ENCODE measurements around the gene BAIAP3. TPM values are rescaled to one million over a fixed set of nuclear protein-coding genes. Genes with fewer than 3 reads are reported as not detected.

Gene BAIAP3
- total RNA-seq, 2 experiments from 2014 or later = 0.24 to 0.63 TPM

DNA sequence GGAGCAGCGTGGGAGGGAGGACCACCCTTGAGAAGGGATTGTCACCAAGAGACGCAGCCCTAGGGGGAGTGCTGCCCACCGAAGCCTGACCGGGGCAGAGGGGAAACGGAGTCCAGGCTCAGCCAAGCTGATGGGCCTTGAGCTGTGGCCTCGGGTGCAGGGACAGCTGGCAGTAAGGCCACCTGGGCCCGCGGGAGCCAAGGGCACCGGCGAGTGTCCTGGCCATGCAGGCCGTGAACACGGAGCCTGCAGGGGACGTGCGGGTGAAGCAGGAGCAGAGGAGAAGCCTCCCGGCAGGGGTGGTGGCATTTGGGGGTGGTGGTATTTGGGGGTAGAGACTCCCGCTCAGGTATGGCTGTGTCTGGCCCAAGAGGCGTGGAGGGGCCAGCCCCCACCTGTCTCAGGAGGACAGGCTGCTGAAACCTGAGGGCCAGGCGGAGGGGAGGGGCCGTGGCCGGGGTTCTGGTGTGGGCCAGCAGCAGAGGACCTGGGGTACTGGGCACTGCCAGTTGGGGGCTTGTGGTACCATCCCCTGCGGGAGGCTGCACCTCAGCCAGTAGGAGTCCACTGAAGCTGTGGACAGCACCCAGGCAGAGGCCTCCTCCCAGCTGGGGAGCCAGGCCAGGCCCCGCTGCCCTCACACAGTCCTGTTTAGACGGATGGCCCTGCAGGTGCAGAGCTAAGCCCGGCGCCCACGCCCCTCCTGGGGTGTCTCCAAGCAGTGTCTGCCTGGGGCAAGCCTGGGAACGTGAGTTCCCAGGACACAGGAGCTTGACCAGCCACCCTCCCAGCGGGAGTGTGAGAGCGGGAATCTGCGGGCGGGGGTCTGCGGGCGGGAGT lies 22.8 kb downstream of the BAIAP3 start:
- no peak for DNase-seq
- ChIA-PET CTCF (no interaction called here), POLR2A (no interaction called here)
- Mint-ChIP-seq H3K4me1 (ENCODE audit: low read depth) (peaks cover 29% of the 10 kb centered on the region), H3K27ac (no peak overlapping the region), H3K4me3 (no peak overlapping the region), H3K9me3 (ENCODE audit: insufficient read depth) (no peaks in the 10 kb centered on the region), H3K27me3 (ENCODE audit: low read depth) (no peaks in the 10 kb centered on the region), H3K36me3 (ENCODE audit: low read depth) (no peaks in the 10 kb centered on the region)
- no peak for ATAC-seq

DNA sequence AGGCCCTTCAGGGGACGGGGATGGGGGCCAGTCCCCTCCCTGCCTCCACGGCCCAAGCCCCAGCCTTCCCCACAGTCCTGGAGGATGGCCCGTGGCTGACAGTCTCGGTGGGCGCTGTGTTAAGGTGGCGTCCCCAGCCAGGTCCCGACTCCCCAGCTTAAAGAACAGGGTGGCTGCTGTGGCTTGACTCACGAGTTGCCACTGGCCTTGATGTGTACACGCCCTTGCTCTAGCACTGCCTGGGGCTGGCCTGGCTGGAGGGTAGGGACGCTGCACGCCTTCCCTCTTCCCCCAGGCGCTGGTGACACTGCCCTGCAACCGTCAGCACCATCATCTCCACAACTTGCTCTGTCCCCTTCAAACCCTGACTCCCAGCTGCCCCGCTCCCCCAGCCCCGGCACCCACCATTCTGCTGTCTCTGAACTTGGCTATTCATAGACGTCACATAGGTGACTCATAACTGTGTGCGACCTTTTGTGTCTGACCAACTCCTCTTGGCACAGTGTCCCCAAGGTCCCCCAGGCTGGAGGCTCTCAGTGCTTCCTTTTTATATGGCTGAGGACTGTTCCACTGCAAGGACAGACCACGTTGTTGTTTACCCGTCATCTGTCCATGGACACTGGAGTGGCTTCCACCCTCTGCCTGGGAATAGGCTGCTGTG lies 24.6 kb downstream of the BAIAP3 start:
- Mint-ChIP-seq H3K4me3 (no peak overlapping the region), H3K27ac (no peak overlapping the region), H3K36me3 (ENCODE audit: low read depth) (peaks cover 3% of the 10 kb centered on the region), H3K9me3 (ENCODE audit: insufficient read depth) (no peaks in the 10 kb centered on the region), H3K4me1 (ENCODE audit: low read depth) (peaks cover 20% of the 10 kb centered on the region), H3K27me3 (ENCODE audit: low read depth) (no peaks in the 10 kb centered on the region)
- CTCF ChIA-PET = no interaction called here
- POLR2A ChIA-PET = no interaction called here
- ATAC-seq (no peak), DNase-seq (no peak)

DNA sequence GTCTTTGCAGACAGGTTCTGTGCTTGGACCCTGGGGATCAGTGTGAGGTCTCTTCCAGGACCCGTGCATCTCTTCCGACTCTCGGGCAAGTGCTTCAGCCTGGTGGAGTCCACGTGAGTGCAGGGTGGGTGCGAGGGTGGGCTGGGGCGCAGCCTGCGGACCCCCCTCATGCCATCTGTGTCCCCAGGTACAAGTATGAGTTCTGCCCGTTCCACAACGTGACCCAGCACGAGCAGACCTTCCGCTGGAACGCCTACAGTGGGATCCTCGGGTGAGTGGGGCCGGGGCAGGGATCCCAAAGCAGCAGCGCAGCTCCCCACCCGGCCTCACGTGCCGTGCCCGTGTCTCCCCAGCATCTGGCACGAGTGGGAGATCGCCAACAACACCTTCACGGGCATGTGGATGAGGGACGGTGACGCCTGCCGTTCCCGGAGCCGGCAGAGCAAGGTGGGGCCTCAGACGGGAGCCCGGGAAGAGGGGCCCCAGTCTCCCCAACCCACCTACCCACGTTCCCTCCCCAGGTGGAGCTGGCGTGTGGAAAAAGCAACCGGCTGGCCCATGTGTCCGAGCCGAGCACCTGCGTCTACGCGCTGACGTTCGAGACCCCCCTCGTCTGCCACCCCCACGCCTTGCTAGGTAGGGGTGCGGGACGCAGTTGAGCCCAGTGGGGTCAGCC lies 28.4 kb downstream of the BAIAP3 start:
- ChIA-PET POLR2A (no interaction called here), CTCF (interaction anchor here (2.4 to 2.9 kb wide), 2 partner anchors 9 to 18 kb away, joined by 13 to 14 read pairs; no protein-coding TSS in a partner anchor)
- no peaks in the 10 kb centered on the region for H3K9me3 Mint-ChIP-seq (ENCODE audit: insufficient read depth)
- DNase-seq = no peak
- no peak overlapping the region for H3K27ac Mint-ChIP-seq
- H3K4me1 Mint-ChIP-seq (ENCODE audit: low read depth) = peaks cover 5% of the 10 kb centered on the region
- peaks cover 14% of the 10 kb centered on the region for H3K36me3 Mint-ChIP-seq (ENCODE audit: low read depth)
- H3K4me3 Mint-ChIP-seq = no peak overlapping the region
- no peaks in the 10 kb centered on the region for H3K27me3 Mint-ChIP-seq (ENCODE audit: low read depth)
- ATAC-seq = no peak

DNA sequence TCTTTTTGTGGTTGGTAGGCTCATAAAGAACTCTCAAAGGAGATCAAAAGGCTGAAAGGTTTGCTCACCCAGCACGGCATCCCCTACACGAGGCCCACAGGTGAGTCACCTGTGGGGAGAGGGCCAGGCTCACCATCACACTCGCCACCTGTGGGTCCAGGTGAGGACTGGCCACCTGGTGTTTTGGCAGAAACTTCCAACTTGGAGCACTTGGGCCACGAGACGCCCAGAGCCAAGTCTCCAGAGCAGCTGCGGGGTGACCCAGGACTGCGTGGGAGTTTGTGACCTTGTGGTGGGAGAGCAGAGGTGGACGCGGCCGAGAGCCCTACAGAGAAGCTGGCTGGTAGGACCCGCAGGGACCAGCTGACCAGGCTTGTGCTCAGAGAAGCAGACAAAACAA lies 29.4 kb downstream of the BAIAP3 start:
- no peak for DNase-seq
- no peak overlapping the region for H3K27ac Mint-ChIP-seq
- POLR2A ChIA-PET = interaction anchor here (1.0 kb wide), 1 partner anchor 54 kb away, joined by 4 read pairs; the partner anchor contains the start of gene UBE2I
- peaks cover 14% of the 10 kb centered on the region for H3K36me3 Mint-ChIP-seq (ENCODE audit: low read depth)
- no peak for ATAC-seq
- no peaks in the 10 kb centered on the region for H3K27me3 Mint-ChIP-seq (ENCODE audit: low read depth)
- CTCF ChIA-PET = interaction anchor here (0.9 to 2.9 kb wide), 15 partner anchors 10 to 361 kb away, joined by 3 to 14 read pairs (median 5); partner anchors contain the start of gene UQCC4
- H3K9me3 Mint-ChIP-seq (ENCODE audit: insufficient read depth) = no peaks in the 10 kb centered on the region
- no peak overlapping the region for H3K4me3 Mint-ChIP-seq
- peaks cover 5% of the 10 kb centered on the region for H3K4me1 Mint-ChIP-seq (ENCODE audit: low read depth)

- no peak overlapping the region for H3K4me3 Mint-ChIP-seq
- ChIA-PET CTCF (interaction anchor here (0.8 to 2.9 kb wide), 23 partner anchors 10 to 360 kb away, joined by 3 to 14 read pairs (median 4); partner anchors contain the start of gene UQCC4), POLR2A (interaction anchor here (0.7 to 1.0 kb wide), 3 partner anchors 15 to 175 kb away, joined by 3 to 4 read pairs (median 4); partner anchors contain the start of gene UBE2I)
Measured at GRCh38 chr16:1363501-1364041, 30.1 kb downstream of the BAIAP3 start.

GRCh38 chr16:1364510-1364909 lies 31.1 kb downstream of the BAIAP3 start:
- ATAC-seq = no peak
- Mint-ChIP-seq H3K9me3 (ENCODE audit: insufficient read depth) (no peaks in the 10 kb centered on the region), H3K36me3 (ENCODE audit: low read depth) (peaks cover 14% of the 10 kb centered on the region), H3K4me1 (ENCODE audit: low read depth) (peaks cover 2% of the 10 kb centered on the region), H3K27ac (no peak overlapping the region), H3K4me3 (no peak overlapping the region), H3K27me3 (ENCODE audit: low read depth) (no peaks in the 10 kb centered on the region)
- no peak for DNase-seq
- CTCF ChIA-PET = interaction anchor here (0.7 to 2.9 kb wide), 15 partner anchors 11 to 359 kb away, joined by 3 to 14 read pairs (median 5); no protein-coding TSS in a partner anchor
- POLR2A ChIA-PET = interaction anchor here (0.8 to 1.4 kb wide), 2 partner anchors 14 to 56 kb away, joined by 3 read pairs; partner anchors contain the start of gene UQCC4

More at GRCh38 chr16:1363501-1364041, 30.1 kb downstream of the BAIAP3 start:
- peaks cover 14% of the 10 kb centered on the region for H3K36me3 Mint-ChIP-seq (ENCODE audit: low read depth)
- H3K9me3 Mint-ChIP-seq (ENCODE audit: insufficient read depth) = no peaks in the 10 kb centered on the region
- ATAC-seq = peak; percentile 97
- H3K4me1 Mint-ChIP-seq (ENCODE audit: low read depth) = peaks cover 2% of the 10 kb centered on the region
- no peak overlapping the region for H3K27ac Mint-ChIP-seq
- no peaks in the 10 kb centered on the region for H3K27me3 Mint-ChIP-seq (ENCODE audit: low read depth)
- peak; percentile 77 for DNase-seq

- Mint-ChIP-seq H3K9me3 (ENCODE audit: insufficient read depth) (no peaks in the 10 kb centered on the region), H3K27me3 (ENCODE audit: low read depth) (no peaks in the 10 kb centered on the region), H3K27ac (peak overlapping the region; percentile 11), H3K4me3 (no peak overlapping the region), H3K36me3 (ENCODE audit: low read depth) (peaks cover 14% of the 10 kb centered on the region), H3K4me1 (ENCODE audit: low read depth) (peaks cover 2% of the 10 kb centered on the region)
- no peak for DNase-seq
- no peak for ATAC-seq
- POLR2A ChIA-PET = no interaction called here
- CTCF ChIA-PET = no interaction called here
Measured at GRCh38 chr16:1366060-1366711, 32.7 kb downstream of the BAIAP3 start.

GRCh38 chr16:1366712-1367299 lies 33.4 kb downstream of the BAIAP3 start:
- Mint-ChIP-seq H3K27ac (no peak overlapping the region), H3K4me3 (no peak overlapping the region), H3K36me3 (ENCODE audit: low read depth) (peaks cover 14% of the 10 kb centered on the region), H3K4me1 (ENCODE audit: low read depth) (peaks cover 2% of the 10 kb centered on the region), H3K9me3 (ENCODE audit: insufficient read depth) (no peaks in the 10 kb centered on the region), H3K27me3 (ENCODE audit: low read depth) (no peaks in the 10 kb centered on the region)
- CTCF ChIA-PET = interaction anchor here (1.6 kb wide), 1 partner anchor 146 kb away, joined by 3 read pairs; no protein-coding TSS in a partner anchor
- DNase-seq = no peak
- POLR2A ChIA-PET = no interaction called here
- no peak for ATAC-seq

- POLR2A ChIA-PET = no interaction called here
Measured at GRCh38 chr16:1367486-1368174, 34.2 kb downstream of the BAIAP3 start.

GRCh38 chr16:1371054-1371978 lies 37.9 kb downstream of the BAIAP3 start:
- Mint-ChIP-seq H3K4me1 (ENCODE audit: low read depth) (no peaks in the 10 kb centered on the region), H3K9me3 (ENCODE audit: insufficient read depth) (no peaks in the 10 kb centered on the region), H3K4me3 (no peak overlapping the region), H3K27ac (no peak overlapping the region), H3K36me3 (ENCODE audit: low read depth) (no peaks in the 10 kb centered on the region), H3K27me3 (ENCODE audit: low read depth) (no peaks in the 10 kb centered on the region)
- CTCF ChIA-PET = no interaction called here
- DNase-seq (no peak), ATAC-seq (no peak)
- POLR2A ChIA-PET = no interaction called here

More at GRCh38 chr16:1367486-1368174, 34.2 kb downstream of the BAIAP3 start:
- H3K9me3 Mint-ChIP-seq (ENCODE audit: insufficient read depth) = no peaks in the 10 kb centered on the region
- no peak overlapping the region for H3K27ac Mint-ChIP-seq
- H3K36me3 Mint-ChIP-seq (ENCODE audit: low read depth) = peaks cover 14% of the 10 kb centered on the region
- DNase-seq (no peak), ATAC-seq (no peak)
- H3K4me3 Mint-ChIP-seq = no peak overlapping the region
- H3K4me1 Mint-ChIP-seq (ENCODE audit: low read depth) = peaks cover 2% of the 10 kb centered on the region
- CTCF ChIA-PET = interaction anchor here (1.6 kb wide), 1 partner anchor 145 kb away, joined by 3 read pairs; no protein-coding TSS in a partner anchor
- H3K27me3 Mint-ChIP-seq (ENCODE audit: low read depth) = no peaks in the 10 kb centered on the region
